Brain pericyte (primary cell): ENCODE results near the gene PHOSPHO1.
A peak's percentile ranks its signal among the peaks of the same experiment; 100 is the strongest.
"Not testable (repeated sequence)": the region's sequence is repeated elsewhere in the genome, so short reads cannot be mapped to it uniquely, and the experiment has no call there.

ENCODE experiments used
- DNase-seq: peaks from one replicate; pipeline ENCODE4 v3.0.0-alpha.2; 2012; ENCODE audit warnings: low read depth, low spot score

PHOSPHO1 gene

DNA sequence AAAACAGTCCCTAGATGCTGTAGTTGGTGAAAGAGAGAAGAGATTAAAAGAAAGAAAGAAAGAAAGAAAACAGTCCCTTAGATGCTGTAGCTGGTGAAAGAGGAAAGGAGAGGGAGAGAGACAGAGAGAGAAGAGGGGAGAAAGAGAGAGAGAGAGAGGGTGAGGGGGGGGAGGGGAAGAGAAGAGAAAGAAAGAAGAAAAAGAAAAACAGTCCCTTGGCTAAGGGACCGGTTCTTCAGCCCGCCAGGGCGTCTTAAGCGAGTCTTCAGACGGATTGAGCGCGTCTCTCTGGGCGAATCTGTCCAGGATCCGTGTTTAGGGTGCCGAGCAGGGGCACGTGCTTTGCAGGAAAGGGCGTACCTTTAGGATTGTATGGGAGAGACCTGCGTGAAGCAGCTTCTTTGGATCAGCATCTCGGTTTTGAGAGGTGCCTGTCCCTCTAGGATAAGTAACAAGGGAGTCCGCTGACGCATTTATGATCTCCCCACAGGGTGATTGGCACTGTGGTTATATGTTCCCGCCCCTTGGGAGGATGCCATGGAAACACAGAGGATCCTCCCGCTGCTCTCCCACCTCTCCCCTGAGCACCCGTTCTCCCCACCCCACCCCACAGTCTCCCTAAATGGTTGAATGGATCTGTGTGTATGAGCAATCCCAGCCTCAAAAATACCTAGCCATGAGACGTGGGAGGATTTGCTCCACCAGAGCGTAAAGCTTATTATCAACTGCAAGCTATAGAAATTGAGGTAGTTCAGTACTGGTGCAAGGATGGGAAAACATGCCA, 36.9 kb downstream of the PHOSPHO1 start:
- peak; percentile 38 for DNase-seq

DNA sequence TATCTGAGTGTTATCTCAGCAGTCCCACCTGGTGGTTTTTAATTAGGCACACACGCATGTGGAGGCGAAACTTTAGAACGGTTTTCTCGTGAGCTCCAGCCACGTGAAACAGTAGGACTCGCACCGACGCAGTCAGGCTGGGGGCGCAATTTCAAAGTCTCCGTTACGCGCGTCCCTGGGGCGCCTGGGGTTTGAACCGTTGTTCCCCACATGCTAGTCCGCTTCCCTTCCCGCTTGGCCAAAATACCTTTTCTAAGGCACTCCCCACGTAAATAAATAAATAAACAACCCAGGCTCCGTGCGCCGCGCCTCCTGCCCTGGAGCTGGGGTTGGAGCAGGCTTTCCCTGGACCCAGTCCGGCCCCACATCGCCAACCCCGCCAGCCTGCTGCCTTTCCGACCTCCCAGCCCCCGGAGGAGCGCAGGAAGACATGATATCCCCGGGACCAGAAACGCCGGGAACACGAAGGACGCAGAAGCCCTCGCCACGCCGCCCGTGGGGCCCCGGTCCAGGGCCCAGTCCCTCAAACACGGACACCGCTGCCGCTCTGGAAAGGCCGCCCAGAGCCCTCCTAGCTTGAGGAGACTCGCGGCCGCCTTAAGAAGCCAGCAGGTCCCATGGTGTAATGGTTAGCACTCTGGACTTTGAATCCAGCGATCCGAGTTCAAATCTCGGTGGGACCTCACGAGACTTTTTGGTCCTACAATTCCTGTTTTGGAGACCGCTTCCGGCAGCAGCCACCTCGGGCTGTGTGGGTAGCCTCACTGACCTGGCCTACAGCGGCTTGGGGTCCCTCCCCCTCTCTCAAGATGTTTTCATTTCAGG, 38.5 kb downstream of the PHOSPHO1 start:
- DNase-seq, result peak; percentile 53

DNA sequence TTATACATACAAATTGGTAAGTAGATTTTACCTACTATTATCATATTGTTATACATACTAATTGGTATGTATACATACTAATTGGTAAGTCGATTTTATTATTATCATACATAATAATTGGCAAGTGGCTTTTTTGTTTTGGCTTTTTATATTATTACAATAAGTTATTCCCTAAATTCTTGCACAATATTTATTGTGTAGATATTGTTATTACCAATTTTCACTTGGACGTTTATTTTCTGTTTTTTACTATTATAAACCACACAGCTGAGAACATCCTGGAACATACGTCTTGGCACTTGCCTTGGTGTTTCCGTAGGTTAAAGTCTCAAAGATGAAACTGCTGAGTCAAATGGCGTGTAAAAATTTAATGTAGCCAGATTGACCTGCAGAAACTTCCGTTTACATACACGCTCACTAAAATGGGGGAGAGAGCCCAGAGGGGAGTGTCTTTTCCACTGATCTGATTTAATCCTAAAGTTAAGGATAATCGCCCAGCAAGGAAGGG, 39.1 kb downstream of the PHOSPHO1 start:
- DNase-seq, result no peak

DNA sequence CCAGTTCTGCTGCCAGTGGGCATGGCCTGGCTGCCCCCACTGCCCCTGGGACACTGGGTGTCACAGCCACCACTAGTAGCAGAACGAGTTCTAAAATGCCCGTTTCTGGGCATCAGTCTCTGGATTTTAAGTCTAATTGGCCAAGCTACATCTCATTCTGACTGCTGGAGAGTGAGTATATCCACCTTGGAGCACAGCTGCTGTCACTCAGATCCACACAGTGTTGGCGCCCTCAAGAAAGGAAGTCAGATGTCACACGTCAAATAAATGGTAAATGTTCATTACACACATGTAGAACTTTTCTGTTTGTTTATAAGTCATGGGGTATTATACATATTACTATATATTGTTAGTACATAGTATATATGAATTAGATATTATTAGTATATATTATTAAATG, 39.7 kb downstream of the PHOSPHO1 start:
- no peak for DNase-seq

DNA sequence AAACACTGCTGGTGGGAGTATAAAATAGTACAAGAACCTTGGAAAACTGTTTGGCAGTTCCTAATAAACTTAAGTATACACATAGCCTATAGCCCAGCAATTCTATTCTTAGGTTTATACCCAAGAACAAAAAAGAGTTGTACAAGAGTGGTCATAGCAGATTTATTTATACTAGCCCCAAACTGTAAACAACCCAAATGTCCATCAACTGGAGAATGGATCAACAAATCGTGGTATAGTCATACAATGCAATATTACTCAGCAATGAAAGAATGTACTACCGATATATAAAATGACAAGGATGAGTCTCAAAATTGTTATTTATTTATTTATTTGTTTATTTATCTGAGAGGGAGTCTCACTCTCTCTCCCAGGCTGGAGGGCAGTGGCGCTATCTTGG, 43.3 kb downstream of the PHOSPHO1 start:
- DNase-seq, result no peak

DNA sequence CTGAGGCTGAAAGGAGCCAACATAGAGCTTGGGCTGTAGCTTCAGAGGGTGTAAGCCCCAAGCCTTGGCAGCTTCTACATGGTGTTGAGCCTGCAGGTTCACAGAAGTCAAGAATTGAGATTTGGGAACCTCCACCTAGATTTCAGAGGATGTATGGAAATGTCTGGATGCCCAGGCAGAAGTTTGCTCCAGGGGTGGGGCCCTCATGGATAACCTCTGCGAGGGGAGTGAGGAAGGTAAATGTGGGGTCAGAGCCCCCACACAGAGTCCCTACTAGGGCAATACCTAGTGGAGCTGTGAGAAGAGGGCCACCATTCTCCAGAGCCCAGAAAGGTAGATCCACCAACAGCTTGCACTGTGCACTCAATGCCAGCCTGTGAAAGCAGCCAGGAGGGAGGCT, 45.2 kb downstream of the PHOSPHO1 start:
- DNase-seq, result not testable (repeated sequence)

DNA sequence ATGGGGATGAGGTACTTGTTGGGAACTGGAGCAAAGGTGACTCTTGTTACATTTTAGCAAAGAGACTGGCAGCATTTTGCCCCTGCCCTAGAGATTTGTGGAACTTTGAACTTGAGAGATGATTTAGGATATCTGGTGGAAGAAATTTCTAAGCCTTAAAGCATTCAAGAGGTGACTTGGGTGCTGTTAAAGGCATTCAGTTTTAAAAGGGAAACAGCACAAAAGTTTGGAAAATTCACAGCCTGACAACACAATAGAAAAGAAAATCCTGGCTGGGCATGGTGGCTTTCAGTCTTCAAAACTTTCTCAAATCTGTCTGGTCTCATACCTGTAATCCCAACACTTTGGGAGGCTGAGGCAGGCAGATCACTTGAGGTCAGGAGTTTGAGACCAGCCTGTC, 46.1 kb downstream of the PHOSPHO1 start:
- not testable (repeated sequence) for DNase-seq

DNA sequence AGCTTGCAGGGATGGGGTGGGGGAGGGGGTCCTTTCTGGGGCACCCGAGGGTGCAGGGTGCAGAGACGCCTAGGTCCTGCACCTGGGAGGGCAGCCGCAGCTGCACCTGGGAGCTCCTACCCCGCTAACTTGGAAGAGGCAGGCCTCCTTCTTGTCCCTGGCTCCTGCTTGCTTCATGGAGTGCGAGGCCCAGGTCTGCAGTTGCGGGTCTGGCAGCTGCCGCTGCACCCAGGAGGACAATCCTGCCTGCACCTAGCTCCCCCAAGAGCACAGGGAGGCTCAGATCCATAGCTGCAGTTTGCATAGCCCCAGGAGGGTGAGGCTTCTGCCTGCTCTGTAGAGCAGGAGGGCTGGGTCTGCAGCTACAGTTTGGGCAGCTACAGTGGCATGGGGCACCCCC, 46.8 kb downstream of the PHOSPHO1 start:
- no peak for DNase-seq

DNA sequence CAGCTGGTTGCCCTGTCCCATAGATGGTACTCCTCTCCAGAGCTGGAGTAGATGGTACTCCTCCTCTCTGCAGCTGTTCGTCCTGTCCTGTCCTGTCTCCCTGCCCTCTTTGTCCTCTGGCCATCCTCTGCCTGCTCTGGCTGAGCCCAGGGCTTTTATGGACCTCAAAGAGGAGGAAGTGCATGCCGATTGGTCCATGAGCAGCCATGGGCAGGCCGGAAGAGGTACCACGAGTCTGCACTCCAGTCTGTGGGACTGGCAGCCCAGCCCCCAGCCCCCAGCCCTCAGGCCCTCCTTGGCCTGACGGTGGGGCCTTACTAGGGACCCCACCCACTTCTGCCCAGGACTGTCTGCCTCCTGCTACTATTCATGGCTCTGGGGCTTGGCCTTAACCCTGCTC, 47.2 kb downstream of the PHOSPHO1 start:
- DNase-seq, result no peak

DNA sequence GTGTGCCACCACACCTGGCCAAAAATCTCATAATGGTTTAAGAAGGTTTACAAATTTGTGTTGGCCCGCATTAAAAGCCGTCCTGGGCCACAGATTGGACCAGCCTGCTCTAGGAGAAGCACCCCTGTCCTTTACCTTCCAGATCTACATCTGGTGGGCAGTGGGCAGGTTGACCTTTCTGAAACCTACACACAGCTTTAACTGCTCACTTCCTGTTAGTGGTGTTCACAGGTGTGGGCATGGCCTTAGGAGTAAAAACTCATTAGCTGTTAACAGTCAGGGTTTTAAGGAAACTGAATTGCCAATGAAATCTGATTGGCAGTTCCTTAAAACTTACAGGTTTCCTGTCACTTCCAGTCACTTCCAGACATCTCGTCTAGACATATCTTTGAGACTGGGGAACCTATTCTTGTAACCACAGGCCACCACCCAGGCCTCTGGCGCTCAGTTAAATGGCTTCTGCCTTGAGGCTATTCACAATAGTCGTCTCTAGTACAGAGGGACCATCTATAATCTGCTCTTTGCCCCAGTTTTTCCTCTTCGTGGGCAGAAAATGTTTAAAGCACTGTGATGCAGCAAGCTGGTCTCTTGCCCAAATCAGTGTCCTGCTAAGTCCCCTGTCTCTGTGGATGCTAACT, 49.5 kb downstream of the PHOSPHO1 start:
- no peak for DNase-seq

DNA sequence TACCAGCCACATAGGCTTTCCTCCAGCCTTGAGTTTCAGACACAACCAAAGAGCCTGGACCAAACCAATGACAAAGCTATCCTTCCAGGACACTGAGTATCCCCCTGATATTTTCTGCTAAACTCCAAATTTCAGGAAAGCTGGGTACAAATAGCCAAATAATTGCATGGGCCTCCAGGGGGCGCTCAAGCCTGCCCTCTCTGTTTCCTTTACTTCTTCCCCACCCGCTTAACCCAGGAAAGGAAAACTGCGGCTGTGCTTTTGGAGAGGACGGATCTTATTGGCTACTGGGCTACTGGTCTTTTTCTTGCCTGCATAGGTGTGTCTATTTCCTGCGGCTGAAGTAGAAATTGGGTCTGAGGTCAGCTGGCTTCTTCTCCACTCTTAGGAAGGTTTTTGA, 50.3 kb downstream of the PHOSPHO1 start:
- DNase-seq, result no peak

DNA sequence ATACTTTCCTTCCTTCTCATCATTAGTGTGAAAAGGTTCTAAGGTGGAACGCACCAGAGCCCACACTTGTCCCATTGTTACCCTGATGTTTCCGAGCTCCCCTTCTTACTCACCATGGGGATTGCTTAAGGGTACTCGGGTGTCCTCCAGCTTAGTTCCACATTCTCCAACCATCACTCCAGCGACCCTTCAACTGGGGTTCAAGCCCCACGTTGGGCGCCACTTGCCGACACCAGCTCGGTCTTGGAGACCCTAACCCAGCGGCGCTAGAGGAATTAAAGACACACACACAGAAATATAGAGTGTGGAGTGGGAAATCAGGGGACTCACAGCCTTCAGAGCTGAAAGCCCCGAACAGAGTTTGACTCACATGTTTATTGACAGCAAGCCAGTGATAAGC, 54.6 kb downstream of the PHOSPHO1 start:
- DNase-seq, result not testable (repeated sequence)
